Tibial nerve (tissue), 4 donors: ENCODE data around the gene DHTKD1. TPM values are rescaled to one million over a fixed set of nuclear protein-coding genes. Genes with fewer than 3 reads are reported as not detected.

Experiments used
- DNase-seq, 2 donors: peaks; one replicate each; pipeline ENCODE4 v3.0.0-alpha.2; 2019; ENCODE audit warnings: low spot score in 2 of 2
- H3K27ac ChIP-seq, 4 donors: fragments of 200-600 bp; sonication (generic) in 3 of 4; one replicate each; pipeline ENCODE4 v1.5.1; 2017 to 2019; ENCODE audit warnings: mild to moderate bottlenecking in 1 of 4
- H3K27me3 ChIP-seq, 2 donors: fragments of 200-600 bp; sonication (generic) in 1 of 2; one replicate each; pipeline versions ENCODE4 v1.5.1 to v1.6.0; 2017 to 2019
- H3K36me3 ChIP-seq, 3 donors: fragments of 200-600 bp; sonication (generic); one replicate each; pipeline ENCODE4 v1.5.1; 2018 to 2019
- H3K4me1 ChIP-seq, 4 donors: fragments of 200-600 bp; sonication (generic) in 3 of 4; one replicate each; pipeline ENCODE4 v1.5.1; 2017 to 2019
- H3K4me3 ChIP-seq, 4 donors: fragments of 200-600 bp; sonication (generic) in 3 of 4; one replicate each; pipeline ENCODE4 v1.5.1; 2017 to 2019; ENCODE audit warnings: mild to moderate bottlenecking in 1 of 4, moderate library complexity in 1 of 4
- H3K9me3 ChIP-seq, 4 donors: fragments of 200-600 bp; sonication (generic) in 3 of 4; one replicate each; pipeline ENCODE4 v1.5.1; 2017 to 2019
- EP300 ChIP-seq, 2 donors: sonication (generic); formaldehyde crosslinking; IDR thresholded peaks; one replicate each; pipeline ENCODE4 v1.6.1; 2017; ENCODE audit warnings: antibody characterized with exemption in 2 of 2, mild to moderate bottlenecking in 1 of 2
- POLR2A ChIP-seq, 2 donors: fragments of 450-650 bp; IDR thresholded peaks; one replicate each; pipeline ENCODE4 v1.6.1; 2017; ENCODE audit warnings: antibody characterized with exemption in 2 of 2, mild to moderate bottlenecking in 2 of 2, moderate library complexity in 2 of 2
- WGBS, 2 donors: methylation state at CpG; one replicate each; pipeline ENCODE4 v1.1.5; 2018; 5-methylcytosine and 5-hydroxymethylcytosine counted together
- total RNA-seq, 4 donors: library from RNA; depleted of rRNA; stranded (reverse); fragments of >200 nt; gene quantifications; one replicate each; pipeline ENCODE4 v1.1.0, GENCODE V29; 2016
- TF ChIP-seq, protein P1 (sequence below), 5 experiments: fragments of 200-600 bp in 3 of 5; fragments of 450-650 bp in 2 of 5; sonication (generic) in 3 of 5; IDR thresholded peaks; one replicate each; pipeline ENCODE4 v1.5.1; 2016 to 2019; ENCODE audit warnings: antibody characterized with exemption in 5 of 5, mild to moderate bottlenecking in 3 of 5, moderate library complexity in 2 of 5

DHTKD1 gene, protein sequence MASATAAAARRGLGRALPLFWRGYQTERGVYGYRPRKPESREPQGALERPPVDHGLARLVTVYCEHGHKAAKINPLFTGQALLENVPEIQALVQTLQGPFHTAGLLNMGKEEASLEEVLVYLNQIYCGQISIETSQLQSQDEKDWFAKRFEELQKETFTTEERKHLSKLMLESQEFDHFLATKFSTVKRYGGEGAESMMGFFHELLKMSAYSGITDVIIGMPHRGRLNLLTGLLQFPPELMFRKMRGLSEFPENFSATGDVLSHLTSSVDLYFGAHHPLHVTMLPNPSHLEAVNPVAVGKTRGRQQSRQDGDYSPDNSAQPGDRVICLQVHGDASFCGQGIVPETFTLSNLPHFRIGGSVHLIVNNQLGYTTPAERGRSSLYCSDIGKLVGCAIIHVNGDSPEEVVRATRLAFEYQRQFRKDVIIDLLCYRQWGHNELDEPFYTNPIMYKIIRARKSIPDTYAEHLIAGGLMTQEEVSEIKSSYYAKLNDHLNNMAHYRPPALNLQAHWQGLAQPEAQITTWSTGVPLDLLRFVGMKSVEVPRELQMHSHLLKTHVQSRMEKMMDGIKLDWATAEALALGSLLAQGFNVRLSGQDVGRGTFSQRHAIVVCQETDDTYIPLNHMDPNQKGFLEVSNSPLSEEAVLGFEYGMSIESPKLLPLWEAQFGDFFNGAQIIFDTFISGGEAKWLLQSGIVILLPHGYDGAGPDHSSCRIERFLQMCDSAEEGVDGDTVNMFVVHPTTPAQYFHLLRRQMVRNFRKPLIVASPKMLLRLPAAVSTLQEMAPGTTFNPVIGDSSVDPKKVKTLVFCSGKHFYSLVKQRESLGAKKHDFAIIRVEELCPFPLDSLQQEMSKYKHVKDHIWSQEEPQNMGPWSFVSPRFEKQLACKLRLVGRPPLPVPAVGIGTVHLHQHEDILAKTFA
- total RNA-seq: 10 to 100 TPM; 20.1 to 42.8 (median 29.1) TPM

DNA sequence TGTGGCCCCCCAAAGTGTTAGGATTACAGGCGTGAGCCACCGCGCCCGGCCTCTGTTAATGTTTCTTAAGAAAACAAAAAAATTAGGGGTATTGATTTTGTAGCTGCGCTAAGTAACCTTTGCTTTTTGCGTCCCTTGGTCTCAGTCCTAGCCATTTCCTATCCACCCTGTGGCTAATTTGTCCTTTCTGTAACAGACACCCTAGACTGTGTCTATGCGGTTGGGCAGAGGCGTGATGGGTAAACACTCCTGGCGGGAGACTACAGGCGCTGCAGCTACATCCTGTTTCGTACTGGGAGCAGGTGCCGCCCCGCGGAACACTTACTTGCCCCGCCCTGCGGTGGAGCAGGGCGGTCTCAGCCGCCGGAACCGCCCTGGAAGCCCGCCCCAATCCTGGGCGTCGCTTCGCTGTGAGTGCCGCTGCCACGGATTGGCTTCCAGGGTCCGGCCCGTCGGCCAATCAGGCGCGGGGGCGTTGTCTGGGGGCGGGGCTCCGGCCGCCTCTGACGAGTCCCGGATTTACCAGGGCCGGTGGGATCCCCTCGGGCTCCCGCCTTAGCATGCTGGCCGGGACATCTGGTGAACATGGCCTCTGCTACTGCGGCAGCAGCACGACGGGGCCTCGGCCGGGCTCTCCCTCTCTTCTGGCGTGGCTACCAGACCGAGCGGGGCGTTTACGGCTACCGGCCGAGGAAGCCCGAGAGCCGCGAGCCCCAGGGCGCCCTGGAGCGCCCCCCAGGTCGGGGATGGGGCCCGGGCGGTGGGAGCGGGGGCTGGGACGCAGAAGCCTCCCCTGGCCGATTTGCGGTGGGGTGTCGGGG lies at the start of gene DHTKD1:
TSS of gene DHTKD1 (plus strand) at position 506 of the 821 bp plus-strand sequence. CDS start at position 586, 80 bp downstream.
- WGBS, 2 donors: 5 to 10% methylated on average over 21 to 52 of the region's 66 CpGs

DNA sequence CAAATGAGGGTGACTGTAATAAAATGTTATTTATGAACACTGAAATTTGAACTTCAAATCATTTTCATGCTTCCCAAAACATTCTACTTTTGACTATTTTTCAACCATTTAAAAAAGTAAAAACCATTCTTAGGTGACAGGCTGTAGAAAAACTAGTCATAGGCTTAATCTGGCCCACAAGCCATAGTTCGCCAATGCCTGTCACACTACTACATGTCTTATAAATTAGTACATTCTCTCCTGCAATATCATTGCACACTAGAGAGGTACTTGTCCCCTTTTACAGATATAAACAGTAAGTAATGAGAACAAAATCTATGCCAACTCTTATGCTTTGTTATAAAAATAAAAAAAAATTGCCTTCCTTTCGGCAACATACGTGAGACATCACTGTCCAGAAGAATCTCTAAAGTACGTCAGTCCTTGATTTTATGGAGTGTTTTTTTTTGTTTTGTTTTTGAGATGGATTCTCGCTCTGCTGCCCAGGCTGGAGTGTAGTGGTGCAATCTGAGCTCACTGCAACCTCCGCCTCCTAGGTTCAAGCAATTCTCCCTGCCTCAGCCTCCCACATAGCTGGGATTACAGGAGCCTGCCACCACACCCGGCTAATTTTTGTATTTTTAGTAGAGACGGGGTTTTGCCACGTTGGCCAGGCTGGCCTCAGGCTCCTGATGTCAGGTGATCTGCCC lies 49.3 kb upstream of the DHTKD1 start:
- no peaks in the 10 kb centered on the region for H3K27me3 ChIP-seq
- no peak overlapping the region for H3K27ac ChIP-seq
- TF ChIP-seq EP300 (IDR thresholded peaks at IDR 0.05) (no peak), POLR2A (IDR thresholded peaks at IDR 0.05) (no peak)
- TF ChIP-seq, protein P1, sequence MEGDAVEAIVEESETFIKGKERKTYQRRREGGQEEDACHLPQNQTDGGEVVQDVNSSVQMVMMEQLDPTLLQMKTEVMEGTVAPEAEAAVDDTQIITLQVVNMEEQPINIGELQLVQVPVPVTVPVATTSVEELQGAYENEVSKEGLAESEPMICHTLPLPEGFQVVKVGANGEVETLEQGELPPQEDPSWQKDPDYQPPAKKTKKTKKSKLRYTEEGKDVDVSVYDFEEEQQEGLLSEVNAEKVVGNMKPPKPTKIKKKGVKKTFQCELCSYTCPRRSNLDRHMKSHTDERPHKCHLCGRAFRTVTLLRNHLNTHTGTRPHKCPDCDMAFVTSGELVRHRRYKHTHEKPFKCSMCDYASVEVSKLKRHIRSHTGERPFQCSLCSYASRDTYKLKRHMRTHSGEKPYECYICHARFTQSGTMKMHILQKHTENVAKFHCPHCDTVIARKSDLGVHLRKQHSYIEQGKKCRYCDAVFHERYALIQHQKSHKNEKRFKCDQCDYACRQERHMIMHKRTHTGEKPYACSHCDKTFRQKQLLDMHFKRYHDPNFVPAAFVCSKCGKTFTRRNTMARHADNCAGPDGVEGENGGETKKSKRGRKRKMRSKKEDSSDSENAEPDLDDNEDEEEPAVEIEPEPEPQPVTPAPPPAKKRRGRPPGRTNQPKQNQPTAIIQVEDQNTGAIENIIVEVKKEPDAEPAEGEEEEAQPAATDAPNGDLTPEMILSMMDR (IDR thresholded peaks at IDR 0.05): no peak
- H3K4me1 ChIP-seq: peaks cover 0 to 26% (median 7%) of the 10 kb centered on the region in 4 donors
- DNase-seq: no peak
- no peak overlapping the region for H3K4me3 ChIP-seq
- WGBS, 2 donors: 85 to 94% methylated on average over 9 of the region's 9 CpGs
- no peaks in the 10 kb centered on the region for H3K36me3 ChIP-seq
- no peaks in the 10 kb centered on the region for H3K9me3 ChIP-seq

More for the DNA sequence above, at the start of gene DHTKD1:
- Histone ChIP-seq H3K36me3 (no peaks in the 10 kb centered on the region), H3K9me3 (no peaks in the 10 kb centered on the region), H3K27ac (peak within 1 kb of the TSS; percentile 52 to 98 (median 94)), H3K4me1 (peaks cover 0 to 32% (median 7%) of the 10 kb centered on the region in 4 donors), H3K4me3 (peak within 1 kb of the TSS; percentile 81 to 100 (median 96)), H3K27me3 (no peaks in the 10 kb centered on the region)
- peak; percentile 88 to 94 for TF ChIP-seq EP300 (IDR thresholded peaks at IDR 0.05)
- TF ChIP-seq, protein P1 (IDR thresholded peaks at IDR 0.05): peak; percentile 39 to 84 (median 52)
- TF ChIP-seq POLR2A (IDR thresholded peaks at IDR 0.05): peak; percentile 29 to 80
- peak; percentile 95 to 97 for DNase-seq

DNA sequence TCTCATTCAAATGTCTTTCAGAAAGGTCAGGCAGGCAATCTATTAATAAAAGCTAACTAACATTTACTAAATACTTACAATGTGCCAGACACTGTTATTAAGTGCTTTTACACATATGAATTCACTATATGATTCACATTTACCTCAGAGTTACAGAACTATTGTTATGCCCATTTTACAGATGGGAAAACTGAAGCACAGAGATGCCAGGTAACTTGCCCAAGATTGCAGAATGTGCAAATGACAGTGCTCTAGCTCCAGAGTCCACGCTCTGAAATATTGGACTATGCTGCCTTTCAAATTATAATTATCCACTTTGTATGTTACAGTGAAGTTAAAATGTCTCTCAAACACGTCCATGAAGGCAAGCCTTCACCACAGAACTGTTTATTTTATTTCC lies 48.2 kb upstream of the DHTKD1 start:
- Histone ChIP-seq H3K4me3 (no peak overlapping the region), H3K36me3 (peaks cover 0 to 7% (median 0%) of the 10 kb centered on the region in 3 donors), H3K9me3 (no peaks in the 10 kb centered on the region), H3K27me3 (no peaks in the 10 kb centered on the region), H3K27ac (no peak overlapping the region), H3K4me1 (peaks cover 0 to 26% (median 7%) of the 10 kb centered on the region in 4 donors)
- TF ChIP-seq EP300 (IDR thresholded peaks at IDR 0.05) (no peak), POLR2A (IDR thresholded peaks at IDR 0.05) (no peak)
- TF ChIP-seq, protein P1 (IDR thresholded peaks at IDR 0.05): no peak
- no peak for DNase-seq
- 90 to 99% methylated on average over 2 of the region's 2 CpGs for WGBS, 2 donors

DNA sequence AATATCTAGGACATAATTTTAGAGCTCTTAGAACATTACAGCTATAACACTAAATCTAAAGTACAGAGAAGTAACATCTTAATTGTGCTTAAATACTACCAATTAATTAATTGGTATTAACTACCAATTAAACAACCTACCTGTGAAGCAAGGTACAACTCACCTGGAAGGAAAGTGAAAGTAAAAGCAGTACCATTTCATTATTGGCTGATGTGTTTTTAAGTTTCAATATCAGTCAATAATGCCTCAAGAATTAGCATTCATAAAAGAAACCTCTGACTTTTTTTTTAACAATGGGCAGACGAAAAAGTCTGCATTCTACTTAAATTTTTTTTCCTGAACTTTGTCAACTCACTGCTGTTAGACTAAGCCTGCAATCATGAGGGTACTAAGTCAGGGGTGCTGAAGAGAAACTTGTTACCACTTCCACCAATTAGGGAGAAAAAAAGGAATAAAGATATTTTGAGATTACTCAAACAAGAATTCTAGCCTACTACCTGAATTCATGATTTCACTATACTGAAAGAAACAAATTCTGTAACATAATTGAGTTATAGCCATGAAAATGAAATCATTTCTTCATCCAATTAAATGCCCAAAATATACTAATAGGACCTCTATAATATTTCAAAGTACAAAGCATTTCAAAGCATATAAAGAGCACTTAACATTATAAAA lies 46.0 kb upstream of the DHTKD1 start:
- TF ChIP-seq, protein P1 (IDR thresholded peaks at IDR 0.05): no peak
- TF ChIP-seq EP300 (IDR thresholded peaks at IDR 0.05) (no peak), POLR2A (IDR thresholded peaks at IDR 0.05) (no peak)
- WGBS, 2 donors: 47 to 57% methylated on average over 1 of the region's 1 CpG
- H3K4me1 ChIP-seq: peaks cover 0 to 26% (median 7%) of the 10 kb centered on the region in 4 donors
- H3K27me3 ChIP-seq: no peaks in the 10 kb centered on the region
- H3K27ac ChIP-seq: no peak overlapping the region
- no peak for DNase-seq
- peaks cover 0 to 17% (median 0%) of the 10 kb centered on the region in 3 donors for H3K36me3 ChIP-seq
- H3K4me3 ChIP-seq: no peak overlapping the region
- no peaks in the 10 kb centered on the region for H3K9me3 ChIP-seq
